DMS 273 treated with DMSO at 0.1 percent for 48 hours (cell line): Measurements from ENCODE around the gene ARMC10.
"Not testable (repeated sequence)": the region's sequence is repeated elsewhere in the genome, so short reads cannot be mapped to it uniquely, and the experiment has no call there.

Experiments
- DNase-seq: peaks from one replicate; lab custom pipeline; 2025; lab: John Stamatoyannopoulos, UW

ARMC10 gene

DNA sequence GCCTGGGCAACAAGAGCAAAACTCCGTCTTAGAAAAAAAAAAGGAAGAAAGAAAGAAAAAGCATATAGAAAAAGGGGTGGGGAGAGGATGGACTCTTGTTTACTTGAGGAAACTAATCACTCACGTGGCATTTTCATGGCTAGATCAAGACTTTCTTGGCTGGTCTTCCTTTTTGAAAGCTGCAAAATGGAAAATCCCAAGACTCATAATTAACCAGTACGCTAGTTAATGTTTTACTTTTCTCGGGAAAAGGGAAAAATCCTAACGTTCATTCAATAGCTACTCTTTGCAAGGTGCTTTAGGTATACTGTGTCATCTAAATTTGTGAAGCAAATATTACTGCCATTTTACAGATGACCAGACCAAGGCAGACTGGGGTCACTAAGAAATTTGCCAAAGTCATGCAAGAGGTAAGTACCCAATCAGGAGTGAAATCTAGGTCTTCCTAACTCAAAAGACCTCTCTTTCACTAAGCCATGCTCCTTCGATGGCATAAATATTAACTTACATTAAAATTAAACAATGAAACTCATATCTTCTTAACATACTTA lies 49.6 kb downstream of the ARMC10 start:
- DNase-seq, result no peak

DNA sequence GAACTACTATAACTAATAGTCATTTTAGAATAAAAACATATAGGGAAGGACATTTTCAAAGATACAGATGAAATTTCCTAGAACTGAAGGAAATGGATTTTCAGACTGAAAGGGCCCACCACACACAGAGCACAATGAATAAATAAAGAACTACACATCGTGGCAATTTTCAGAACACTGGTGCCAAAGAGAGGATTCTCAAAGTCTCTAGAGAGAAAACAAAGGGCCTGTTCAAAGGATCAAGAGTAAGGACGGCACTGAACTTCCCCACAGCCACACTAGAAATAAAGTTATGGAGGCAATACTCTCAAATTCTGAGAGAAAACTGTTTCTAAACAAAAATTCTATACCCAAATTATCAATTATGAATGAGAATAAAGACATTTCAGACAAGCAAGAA lies 52.1 kb downstream of the ARMC10 start:
- DNase-seq, result no peak

DNA sequence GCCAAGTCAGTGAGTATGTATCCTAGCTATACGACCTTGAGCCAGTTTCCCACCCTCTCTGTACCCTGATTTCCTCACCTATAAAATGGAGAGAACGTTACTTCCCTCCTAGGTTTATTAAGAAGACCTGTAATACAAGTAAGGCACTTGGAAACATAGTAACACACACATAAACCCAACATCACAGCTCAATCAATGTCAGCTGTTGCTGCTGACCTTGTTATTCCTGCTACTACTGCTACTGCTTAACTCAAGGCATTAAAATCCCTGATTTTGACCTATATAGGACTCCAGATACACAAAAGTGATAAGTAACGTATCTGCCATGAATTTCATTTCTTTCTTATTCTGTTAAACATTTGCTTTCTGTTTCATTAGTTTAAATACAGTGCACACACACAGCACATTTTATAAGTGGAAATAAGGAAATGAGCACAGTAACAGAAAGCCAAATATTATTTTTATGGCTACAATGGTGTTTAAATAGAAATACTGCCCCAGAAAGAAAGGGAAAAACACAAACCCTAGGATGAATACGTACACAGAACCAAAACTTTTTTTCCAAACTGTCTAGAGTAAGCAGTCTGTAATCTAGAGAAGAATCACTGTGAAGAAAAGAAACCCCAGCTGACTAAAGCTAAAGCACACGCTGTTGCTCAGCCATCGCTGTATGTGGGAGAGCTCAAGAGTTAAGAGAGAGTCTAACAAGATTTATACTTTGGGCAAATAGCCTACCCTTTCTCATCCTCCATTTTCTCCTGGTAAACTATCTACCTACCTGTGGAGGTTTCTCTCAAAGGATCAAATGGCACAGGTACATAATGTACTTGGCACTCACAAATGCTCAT lies 55.0 kb downstream of the ARMC10 start:
- DNase-seq, result no peak

DNA sequence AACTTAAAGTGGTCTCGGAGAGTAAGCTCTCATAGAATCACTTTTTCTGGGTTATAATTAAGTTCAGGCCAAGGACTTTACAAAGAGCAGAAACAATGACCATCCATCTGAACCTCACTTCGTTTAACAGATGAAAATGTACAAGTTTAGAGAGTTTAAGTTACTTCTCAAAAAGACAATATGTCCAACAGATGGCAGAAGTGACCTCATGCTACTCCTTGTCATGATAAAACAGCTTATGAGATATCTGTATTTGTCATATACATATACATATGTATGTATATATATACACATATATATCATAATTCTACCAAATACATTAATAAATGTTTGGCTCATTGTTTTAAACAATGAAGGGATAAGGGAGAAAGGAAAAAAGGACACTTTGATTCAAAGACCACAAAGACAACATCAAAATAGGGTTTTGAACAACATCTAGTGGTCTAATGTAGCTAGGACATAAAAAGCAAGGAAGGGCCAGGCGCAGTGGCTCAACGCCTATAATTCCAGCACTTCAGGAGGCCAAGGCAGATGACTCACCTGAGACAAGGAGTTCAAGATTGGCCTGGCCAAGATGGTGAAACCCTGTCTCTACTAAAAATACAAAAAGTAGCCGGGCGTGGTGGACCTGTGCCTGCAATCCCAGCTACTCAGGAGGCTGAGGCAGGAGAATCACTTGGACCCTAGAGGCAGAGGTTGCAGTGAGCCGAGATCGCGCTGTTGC lies 56.1 kb downstream of the ARMC10 start:
- no peak for DNase-seq

DNA sequence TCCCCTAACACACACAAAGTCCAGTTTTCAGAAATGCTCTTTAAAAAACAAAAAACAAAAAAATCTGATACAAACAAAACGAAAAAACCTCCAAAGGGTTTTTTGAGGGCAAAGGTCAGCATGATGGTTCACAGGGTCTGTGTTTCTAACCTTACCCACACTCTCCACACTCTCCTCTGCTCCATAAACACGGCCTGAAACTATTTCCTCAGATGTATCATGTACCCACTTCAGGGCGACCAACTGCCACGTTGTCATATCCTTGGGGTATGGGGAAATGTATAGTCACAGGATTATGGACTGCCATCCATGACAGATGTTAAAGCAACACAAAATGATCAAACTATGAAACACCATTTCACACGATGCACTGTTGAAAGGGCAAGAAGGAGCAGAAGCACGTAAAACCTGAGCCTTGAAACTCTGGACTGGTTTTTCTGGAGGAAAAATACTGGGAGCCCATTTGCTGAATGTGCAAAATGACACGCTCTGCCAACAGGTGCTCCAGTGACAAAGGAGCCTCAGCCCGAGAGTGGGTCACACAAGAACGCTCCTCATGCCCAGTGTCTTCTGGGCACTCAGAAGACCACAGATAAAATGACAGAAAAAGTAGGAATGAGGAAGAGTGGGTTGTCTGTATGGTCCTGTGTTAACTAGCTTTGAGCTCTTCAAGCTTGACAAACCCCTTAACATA lies 58.2 kb downstream of the ARMC10 start:
- DNase-seq, result no peak

DNA sequence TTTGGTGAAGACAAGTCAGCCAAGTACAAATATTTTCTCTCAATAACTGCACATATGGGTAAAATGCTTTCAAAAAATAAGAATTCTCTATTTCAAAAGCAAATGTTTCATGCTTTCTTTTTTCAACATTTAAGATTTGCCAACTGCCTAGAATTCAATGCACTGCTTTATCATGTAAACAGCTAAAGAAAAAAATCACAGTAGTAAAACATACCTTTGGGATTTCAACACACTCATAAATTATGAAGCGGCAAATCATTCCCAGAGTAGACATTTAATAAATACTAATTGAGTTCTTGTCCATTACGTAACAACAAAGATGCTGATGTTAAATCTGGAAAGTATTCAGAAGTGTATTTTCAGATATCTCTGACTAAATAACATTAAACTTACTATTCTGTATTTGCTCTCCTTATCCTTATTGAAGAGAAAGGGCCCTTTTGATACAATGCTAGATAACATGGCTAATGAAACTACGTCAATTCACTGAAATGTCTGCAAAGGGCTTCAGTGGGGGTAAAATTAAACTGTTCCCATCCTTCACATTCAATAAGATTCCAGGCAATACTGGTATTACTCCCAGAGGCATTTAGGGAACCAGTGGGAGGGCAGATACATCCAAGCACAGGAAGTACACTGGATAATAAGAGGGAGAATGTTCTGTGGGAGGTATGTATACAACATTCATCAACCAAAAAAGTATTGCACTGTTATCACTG lies 60.1 kb downstream of the ARMC10 start:
- no peak for DNase-seq

DNA sequence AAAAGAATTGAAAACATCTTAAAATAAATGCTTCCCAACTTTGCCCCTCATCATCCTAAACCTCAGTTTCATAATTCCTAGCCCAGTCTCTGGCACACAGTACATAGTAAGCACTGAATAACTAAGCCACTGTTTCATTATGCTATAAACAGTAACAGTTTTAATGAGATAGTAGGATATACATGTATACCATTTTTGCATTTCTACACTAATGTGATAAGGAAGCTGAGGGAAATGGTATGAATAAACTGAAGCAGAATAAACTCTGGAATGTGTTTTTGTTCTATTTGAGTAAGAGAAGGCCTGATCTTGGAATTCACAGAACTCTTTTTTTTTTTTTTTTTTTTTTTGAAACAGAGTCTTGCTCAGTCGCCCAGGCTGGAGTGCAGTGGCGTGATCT lies 65.1 kb downstream of the ARMC10 start:
- no peak for DNase-seq

DNA sequence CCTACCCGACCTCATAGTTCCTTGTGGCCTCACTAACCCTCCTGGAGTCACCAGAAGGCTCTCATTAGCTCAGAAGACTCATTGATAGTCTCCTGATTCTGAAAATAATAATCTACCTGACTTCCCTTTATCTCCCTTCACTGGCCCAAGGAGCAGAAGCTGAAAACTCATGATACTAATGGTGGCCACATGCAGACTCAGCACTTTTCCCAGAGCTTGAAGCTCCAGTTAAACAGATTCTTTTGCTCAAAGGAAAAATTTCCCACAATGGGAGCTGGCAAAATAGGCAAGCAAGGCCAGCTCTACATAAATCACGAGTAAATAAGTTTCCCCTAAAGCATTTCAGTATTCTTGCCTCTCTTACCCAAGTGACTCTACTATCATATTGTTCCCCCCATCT lies 65.7 kb downstream of the ARMC10 start:
- no peak for DNase-seq

DNA sequence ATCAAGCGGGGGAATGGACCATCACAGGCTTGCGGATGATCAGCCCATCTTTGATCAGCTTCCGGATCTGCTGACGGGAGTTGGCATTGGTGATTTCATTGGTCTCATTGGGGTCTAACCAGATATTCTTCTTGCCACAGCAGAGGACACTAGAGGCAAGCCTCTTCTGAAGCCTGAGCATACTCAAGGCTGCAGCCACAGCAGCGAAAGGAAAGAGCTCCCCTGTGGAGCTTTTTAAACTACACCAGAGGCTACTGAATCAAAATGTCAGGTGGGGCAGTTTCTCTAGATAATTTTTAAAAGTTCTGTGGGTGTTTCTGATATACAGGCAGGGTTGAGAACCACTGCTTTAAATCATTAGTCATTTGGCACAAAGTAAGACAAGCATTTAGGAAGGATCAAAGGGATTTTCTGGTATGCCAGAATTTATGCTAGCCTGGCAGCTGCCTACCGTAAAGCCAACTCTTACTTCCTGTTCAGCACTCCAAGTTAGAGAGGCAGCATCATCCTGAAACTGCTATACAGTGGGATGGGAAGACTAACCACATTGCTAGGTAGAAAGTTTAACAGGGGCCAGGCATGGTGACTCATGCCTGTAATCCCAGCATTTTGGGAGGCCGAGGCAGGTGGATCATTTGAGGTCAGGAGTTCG lies 66.9 kb downstream of the ARMC10 start:
- DNase-seq, result no peak

DNA sequence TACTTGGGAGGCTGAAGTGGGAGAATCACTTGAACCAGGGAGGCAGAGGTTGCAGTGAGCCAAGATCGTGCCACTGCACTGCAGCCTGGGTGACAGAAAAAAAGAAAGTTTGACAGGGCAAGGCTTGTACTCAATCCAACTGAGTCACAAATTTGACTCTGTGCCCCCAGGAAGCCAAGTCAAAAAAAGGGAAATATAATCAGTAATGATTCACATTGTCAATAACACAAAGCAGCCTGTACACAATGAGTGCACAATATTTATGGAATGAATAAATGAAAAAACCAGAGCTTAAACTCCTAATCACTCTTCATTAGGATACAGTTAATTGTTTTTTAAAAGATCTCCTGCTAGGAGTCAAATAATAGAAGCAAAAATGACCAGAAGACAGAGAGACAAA lies 67.6 kb downstream of the ARMC10 start:
- no peak for DNase-seq

DNA sequence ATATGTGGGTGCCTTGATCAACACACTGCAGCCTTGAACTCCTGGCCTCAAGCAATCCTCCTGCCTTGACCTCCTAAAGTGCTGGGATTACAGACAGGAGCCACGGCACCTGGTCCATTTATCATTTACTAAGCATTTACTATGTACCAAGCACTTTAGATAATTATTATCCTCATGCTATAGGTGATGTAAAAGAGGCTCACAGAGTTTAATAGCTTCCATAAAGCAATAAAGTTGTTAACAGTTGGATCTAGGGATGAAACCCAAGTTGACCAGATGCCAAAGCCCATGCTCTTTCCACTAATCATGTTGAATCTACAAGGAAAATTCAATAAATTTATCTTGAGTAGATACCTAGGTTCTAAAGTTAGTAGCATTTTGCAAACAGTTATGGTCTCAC lies 68.9 kb downstream of the ARMC10 start:
- no peak for DNase-seq

DNA sequence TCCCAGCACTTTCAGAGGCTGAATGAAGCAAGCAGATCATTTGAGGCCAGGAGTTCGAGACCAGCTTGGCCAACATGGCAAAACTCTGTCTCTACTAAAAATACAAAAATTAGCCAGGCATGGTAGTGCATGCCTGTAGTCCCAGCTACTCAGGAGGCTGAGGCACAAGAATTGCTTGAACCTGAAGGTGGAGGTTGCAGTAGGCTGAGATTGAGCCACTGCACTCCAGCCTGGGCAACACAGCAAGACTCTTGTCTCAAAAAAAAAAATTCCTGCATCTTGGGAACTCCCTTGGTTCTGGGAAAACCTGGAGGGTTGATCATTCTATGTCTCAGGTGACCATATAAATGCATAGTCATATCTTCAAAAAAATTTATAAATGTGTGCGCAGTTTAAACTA lies 69.8 kb downstream of the ARMC10 start:
- DNase-seq, result not testable (repeated sequence)

DNA sequence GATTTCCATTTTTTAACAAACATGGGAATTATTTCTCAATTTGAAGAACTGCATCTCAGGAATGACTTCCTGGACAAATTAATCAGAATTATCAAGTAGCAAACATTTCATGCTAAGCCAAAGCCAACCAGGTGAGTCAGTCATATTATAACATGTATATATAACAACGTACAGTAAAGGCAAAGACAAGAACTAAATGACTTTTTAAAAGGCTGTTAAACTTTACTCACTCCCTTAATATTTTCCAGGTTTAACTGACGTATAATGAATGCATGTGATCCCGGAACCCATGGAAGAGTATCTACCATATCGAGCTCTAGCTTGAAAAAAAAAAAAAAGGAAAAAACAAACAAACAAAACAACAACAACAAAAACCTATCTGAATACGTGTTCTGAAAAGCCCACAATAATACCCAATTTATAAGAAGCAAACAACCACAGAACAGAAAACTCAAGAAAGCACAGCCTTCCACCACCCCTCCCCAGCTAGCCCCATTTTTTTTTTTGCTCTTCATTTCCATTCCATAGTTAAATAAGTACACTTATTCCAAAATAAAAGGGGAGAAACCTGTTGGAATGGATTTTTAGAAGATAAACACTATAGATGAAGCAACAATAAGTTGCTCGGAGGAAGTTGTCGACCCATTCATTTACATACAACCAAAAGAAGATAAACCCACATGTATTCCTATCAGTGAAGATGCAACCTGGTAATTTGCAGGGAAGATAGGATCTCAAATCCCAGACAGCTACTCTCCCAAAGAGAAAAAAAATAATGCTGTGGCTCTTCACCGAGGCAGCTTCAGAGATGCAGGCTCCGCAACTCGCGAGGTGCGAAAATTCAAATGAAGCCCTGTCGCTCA lies 73.4 kb downstream of the ARMC10 start:
- no peak for DNase-seq
